GM19397 (cell line): Measurements from ENCODE around the gene RIMS1.
"Not testable (repeated sequence)": the region's sequence is repeated elsewhere in the genome, so short reads cannot be mapped to it uniquely, and the experiment has no call there.

Experiments
- ATAC-seq: cut with Tn5 transposase; IDR thresholded peaks from one replicate; pipeline ENCODE4 v1.9.1; 2021; ENCODE audit warnings: mild to moderate bottlenecking, moderate library complexity; ENCODE audit not compliant: unreplicated experiment

The RIMS1 gene

DNA sequence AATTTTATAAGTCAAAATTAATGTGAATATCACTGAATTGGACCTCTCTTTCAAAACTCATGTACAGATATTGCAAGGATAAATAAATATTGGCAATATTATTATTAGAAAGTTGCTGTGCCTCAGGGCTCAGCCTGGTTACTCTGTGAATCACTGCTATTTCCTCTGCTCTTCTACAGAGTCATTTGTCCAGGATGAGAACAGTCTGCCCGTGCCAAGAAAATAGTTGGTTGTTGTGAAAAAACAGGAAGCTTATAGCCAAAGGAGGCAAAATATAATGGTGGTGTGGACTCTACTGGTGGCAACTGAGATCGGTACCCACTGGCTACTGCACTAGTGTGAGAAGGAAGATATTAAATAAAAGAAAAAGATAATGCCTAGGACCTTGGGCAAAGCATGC, 93.6 kb downstream of the RIMS1 start:
- ATAC-seq: no peak

DNA sequence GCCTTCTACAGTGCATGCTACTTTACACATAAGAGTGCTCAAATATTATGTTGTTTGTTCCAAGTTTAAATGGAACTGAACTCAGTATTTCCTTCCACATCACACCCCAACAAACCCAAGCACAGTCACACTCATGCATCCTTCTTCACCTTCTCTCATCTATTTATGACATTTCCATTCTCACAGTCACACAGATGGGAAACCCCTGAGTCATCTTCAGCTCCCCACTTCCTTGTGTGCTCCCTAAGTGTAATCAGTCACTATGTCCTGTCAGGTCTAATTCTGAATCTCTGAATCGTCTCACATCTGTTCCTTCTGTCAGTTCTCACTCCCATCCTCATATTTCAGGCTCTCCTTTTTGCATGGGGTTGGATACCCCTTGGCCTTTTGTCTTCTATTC, 96.0 kb downstream of the RIMS1 start:
- peak; percentile 64 for ATAC-seq

- ATAC-seq: no peak
Observed at GRCh38 chr6:71983131-71983530, 96.8 kb downstream of the RIMS1 start.

DNA sequence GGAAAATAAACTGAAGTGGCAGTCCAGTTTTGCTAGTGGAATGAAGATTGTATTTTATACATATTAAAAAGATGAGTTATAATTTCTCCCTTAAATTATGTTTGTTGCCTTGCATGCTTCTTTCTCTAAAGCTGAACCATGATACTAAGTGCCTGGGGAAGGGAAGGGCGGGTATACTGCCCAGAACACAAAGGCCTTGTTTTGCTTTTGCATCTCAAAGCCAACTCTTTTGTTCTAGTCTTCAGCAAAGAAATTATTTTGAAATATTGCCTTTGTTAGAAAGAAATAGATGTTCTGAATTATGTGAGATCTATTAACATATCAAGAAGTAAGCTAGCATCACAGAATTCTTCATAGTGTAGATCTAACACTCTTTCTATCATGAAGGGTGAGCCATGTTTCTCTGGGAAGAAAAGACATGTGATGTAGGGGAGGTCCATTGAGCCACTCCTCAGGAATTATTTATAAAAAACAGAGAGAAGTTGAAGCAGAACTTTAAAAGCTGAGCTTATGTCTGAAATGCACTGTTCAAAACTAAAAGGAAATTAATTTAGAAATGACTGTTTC, 108.4 kb downstream of the RIMS1 start:
- no peak for ATAC-seq

GRCh38 chr6:71997341-71997740, 111.0 kb downstream of the RIMS1 start:
- ATAC-seq: no peak

DNA sequence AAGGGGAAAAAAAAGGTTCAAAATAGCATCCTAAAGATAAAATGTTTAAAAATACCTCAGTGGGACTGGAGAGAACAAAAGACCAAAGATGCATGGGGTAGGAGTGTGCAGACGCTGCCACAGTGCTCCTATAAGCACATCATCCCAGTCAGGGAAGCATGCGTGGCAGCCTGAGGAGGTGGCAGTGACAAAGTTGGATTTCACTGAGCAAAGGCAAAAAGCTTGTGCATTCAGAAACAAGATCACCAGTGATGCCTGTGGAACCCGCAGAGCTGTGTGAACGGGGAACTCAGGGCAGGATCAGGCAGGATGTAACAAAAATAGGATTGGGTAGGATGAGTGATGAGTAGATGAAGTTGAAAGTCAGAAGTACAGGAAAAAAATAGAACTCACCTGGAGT, 116.1 kb downstream of the RIMS1 start:
- ATAC-seq: no peak

GRCh38 chr6:72006591-72006990, 120.2 kb downstream of the RIMS1 start:
- ATAC-seq: not testable (repeated sequence)

GRCh38 chr6:72022830-72023229, 136.5 kb downstream of the RIMS1 start:
- ATAC-seq: no peak

DNA sequence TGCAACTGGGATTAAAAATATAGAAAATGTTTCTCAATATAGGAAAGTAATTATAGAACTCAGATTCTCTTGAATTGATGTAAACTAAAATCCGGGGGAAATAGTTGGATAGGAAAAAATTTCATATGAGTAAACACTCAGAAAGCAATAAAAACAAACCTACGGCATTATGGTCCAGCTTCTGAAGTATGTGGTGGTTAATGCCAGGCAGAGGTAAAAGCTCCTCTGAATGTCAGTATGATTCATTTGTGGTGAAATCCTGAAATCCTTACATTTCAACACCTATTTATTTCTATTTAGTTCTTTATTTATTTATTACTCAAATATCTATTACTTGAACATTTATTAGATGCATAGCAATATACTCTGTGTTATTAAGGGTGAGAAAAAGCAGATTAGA, 145.1 kb downstream of the RIMS1 start:
- ATAC-seq: no peak

DNA sequence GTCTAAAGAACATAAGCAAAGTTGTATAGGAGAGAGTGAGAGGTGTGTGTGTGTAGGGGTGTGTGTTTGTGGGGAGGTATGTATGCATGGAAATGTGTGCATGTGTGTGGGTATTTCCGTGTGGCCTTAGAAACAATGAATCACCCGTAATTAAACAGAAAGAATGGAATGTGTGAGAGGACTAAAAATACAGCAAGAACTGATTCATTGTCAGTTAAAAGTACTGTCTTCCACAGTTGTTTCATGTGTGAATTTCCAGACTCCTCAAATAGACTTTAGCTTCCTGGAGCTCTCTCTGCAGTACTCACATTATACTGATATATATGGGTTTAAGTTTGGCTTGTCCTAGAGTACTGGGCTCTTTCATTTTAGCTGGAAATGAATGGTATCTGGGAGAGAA, 145.7 kb downstream of the RIMS1 start:
- no peak for ATAC-seq

- no peak for ATAC-seq
Observed at GRCh38 chr6:72035486-72035885, 149.1 kb downstream of the RIMS1 start.

GRCh38 chr6:72035966-72036365, 149.6 kb downstream of the RIMS1 start:
- ATAC-seq: no peak

GRCh38 chr6:72037006-72037405, 150.7 kb downstream of the RIMS1 start:
- no peak for ATAC-seq

GRCh38 chr6:72040111-72040510, 153.8 kb downstream of the RIMS1 start:
- ATAC-seq: no peak

DNA sequence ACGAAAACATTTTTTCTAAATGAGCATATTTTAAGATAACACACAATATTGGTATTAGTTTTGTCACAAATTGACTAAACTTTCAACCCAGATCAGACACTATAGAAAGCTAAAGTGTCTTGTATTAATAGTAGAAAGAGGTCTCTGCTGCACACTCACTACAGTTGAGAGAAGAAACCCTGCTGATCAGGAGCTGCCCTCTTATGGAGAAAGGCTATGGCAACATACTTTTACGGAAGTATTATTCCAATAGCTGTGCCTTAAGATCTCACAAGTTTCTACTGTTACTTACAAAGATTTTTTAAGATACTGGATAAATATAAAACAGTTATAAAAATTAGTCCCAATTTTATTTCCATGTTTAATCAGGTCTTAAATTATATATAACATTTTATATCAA, 155.7 kb downstream of the RIMS1 start:
- ATAC-seq: no peak

DNA sequence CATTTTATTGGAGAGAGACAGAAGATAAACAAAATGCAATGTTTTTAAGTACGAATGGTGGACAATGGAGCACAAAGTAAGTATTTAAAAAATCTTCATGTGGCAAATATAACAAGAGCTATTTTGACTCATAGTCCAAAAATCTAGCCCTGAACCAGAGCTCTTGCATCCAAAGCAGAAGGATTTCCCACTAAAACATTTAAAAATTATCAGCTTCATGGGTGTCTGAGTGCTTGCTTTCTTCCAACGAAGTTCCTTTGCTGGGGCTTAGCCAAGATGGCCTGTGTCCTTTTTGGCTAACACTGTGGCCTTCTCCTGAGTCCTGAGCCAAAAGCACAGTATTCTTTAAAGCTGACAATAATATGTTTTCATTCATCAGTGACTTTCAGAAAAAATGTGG, 161.7 kb downstream of the RIMS1 start:
- ATAC-seq: no peak

DNA sequence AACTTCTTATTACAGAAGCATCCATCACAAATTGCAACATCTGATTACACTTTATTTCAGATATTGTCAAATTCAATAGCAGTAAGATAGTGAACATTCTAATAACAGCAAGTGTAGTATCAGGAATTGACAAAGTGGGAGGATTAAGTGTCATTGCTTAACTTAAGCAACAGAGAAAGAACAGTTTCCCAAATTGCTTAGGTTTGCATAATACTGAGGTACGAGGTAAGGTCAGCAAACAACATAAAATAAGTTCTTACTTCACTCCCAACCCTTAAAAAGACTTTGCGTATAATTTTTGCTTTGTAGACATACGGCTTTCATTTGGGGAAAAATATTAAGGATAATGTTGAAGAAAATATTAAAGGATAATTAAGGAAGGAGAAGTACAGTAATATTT, 163.0 kb downstream of the RIMS1 start:
- no peak for ATAC-seq

- no peak for ATAC-seq
Observed at GRCh38 chr6:72061286-72061685, 174.9 kb downstream of the RIMS1 start.

GRCh38 chr6:72064399-72064975, 178.1 kb downstream of the RIMS1 start:
- no peak for ATAC-seq

DNA sequence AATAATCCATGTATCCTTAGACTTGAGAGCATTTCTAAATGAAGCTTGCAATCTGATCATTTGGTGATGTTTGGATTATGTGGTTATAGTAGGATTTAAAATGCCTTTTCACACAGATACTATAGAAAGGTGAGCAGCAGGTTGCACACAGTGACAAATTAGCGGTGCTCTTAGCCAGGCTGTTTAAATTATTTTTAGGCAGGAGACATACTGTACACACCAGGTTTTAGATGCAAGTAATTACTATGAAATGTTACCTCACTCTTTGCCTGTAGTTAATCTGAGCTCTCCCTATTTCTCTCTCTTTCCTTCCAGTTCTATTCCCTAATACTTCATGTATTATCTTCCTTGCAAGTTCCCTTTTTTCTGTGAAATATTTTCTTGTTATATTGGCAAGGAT, 191.7 kb downstream of the RIMS1 start:
- no peak for ATAC-seq

- ATAC-seq: no peak
Observed at GRCh38 chr6:72080260-72080941, 194.1 kb downstream of the RIMS1 start.

DNA sequence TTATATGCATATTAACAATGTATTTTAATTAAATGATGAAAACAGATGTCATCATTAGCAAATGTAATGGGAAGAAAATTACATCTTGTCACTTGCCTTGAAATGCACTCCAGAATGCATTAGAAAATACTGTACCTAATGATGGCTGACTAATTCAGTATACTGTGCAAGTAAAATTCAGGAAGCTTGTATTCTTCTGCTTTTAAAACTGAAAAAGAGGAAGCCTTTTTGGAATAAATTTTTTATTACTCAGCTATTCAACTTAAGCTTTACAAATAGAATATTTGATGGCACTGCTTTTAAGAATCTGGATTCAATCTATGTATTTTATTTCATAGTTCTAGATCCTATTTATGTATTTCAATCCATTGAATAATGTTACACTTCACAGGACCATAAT, 195.5 kb downstream of the RIMS1 start:
- no peak for ATAC-seq

GRCh38 chr6:72083976-72084375, 197.6 kb downstream of the RIMS1 start:
- ATAC-seq: no peak
